T-helper 1 cell treated with Interleukin-12 subunit alpha and Interleukin-12 subunit beta and Interleukin-4 antibody, amounts not matched to agents 30 ng/mL and 1 ng/mL, for 36 hours (primary cell): ENCODE measurements around the gene RBBP8NL. TPM values are rescaled to one million over a fixed set of nuclear protein-coding genes. Genes with fewer than 3 reads are reported as not detected.
"Not testable (repeated sequence)": the region's sequence is repeated elsewhere in the genome, so short reads cannot be mapped to it uniquely, and the experiment has no call there.

Source experiments
- intact Hi-C: fragments of 100-400 bp; cut with micrococcal nuclease; formaldehyde crosslinking; loops from one replicate; pipeline ENCODE4 v1.15.1; 2024
- total RNA-seq: library from RNA; stranded (reverse); gene quantifications from 2 replicates; pipeline ENCODE4 v1.2.3, GENCODE V29; 2022

RBBP8NL gene
- total RNA-seq, 1 donor from 2014 or later, result not detected

GRCh38 chr20:62376112-62377063, 51.0 kb downstream of the RBBP8NL start:
- intact Hi-C loops, result no loop called here

DNA sequence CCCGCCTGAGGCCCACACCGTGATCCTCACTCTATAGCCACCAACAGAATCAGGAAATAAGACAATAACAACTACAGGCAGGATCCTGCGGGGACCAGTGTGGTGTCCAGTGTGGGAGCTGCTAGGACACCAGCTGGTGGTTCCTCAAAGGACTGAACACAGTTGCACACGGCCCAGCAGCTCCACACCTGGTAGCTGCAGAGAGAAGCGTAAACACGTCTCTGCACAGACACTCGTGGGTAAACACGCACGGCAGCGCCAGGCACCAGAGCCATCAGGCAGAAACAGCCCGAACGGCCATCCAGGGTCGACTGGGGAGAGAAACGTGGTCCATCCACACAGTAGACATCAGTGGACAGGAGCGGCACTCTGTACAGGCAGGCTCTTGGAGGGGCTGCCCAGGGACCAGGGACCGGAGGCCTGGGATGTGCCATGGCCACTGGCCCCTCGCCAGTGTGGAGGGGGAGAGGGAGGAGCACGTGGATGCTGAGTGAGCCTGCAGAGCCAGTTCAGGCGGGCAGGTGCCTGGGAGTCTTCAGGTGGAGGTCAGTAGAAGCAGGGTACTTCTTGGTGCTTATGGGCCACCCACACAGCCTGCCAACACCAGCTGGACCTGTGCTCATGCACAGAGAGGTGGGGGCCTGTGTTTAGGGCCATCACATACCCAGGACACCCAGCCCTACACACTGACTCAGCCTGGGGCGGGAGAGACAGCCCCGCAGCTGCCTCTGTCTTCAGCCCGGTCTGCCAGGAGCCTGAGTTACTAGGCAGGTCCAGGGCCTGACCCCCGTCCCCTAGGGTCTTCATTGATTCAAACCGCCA, 52.8 kb downstream of the RBBP8NL start:
- intact Hi-C loops, result no loop called here

DNA sequence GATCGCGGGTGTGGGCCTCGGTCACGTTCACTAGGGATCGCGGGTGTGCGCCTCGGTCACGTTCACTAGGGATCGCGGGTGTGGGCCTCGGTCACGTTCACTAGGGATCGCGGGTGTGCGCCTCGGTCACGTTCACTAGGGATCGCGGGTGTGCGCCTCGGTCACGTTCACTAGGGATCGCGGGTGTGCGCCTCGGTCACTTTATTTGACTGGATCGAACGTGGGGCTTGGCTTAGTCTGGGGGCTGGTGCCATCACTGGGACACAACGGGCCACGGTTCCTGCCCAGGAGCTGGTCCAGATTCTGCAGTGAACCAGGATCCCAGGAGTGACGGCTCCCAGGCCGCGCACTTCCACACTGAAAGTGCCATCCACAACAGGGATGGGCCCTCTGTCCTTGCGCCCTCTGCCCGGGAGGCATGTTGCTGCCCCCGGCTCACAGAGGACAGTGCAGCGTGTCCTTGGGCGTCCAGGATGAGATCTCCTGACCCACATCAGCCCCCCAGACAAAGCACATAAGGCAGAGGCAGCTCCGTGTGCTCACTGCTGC, 53.6 kb downstream of the RBBP8NL start:
- intact Hi-C loops, result not testable (repeated sequence)

DNA sequence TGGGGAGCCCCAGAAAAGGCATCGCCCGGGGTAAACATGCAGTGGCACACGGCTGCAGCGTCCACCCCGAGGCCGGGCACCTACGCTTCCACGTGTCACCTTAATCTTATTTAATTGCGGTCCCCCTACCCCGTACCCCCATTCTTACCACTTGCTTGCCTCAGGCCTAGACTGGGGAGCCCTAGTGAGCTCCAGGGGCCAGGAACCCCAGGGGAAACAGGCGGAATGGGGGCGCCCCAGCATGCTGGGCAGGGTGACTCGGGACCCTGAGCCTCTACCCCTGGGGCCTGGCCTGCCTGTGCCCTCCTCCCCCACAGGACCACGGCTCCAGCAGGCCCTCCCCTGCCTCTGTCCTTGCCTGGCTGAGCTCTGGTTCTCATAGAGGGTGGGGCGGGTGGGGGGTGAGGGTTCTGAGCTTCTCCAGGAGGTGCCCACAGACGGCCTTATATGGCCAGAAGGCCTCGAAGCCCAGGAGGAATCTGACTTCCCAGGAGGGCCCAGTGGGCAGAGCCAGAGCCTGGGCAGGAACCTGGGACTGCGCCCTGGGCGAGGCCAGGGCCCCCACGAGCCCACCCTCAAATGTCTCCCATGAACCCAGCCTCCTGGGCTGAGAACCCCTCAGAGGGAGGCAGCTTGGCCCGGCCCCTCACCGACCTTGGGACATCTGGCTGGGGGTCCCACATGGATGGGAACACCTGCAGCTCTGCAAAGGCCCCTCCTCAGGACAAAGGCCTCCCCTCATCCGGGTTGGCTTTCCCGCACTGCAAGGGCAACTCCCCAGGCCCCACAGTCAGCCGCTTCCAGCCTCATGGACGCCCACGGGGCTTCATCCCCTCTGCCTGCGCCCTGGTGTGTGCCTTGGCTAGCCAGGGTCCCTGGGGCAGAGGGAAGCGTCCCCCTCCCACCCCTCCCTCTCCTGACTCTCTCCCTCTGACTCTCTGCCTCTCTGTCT, 55.0 kb downstream of the RBBP8NL start:
- intact Hi-C loops, result no loop called here

DNA sequence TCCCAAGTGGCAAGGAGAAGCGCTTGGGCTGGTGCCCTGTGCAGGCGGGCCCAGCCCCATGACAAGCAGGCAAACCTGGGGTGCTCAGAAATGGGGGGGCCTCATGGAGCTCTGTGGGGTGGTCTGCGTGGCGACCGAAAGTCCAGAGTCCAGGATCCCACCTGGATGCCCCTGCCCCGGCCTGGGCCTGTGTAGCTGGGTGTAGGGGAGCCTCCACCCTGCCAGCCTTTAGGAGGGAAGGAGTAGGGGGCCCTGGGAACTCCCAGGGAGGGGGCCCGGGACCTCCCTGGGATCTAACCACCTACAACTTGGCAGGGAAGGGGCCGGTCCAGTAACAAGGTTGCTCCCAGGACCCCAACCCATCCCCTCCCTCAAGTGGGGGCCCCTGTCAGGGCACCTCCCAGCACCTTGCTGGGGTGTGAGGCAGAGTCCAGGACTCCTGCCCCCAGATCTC, 55.7 kb downstream of the RBBP8NL start:
- intact Hi-C loops, result no loop called here

GRCh38 chr20:62370807-62371587, 56.3 kb downstream of the RBBP8NL start:
- intact Hi-C loops, result no loop called here

DNA sequence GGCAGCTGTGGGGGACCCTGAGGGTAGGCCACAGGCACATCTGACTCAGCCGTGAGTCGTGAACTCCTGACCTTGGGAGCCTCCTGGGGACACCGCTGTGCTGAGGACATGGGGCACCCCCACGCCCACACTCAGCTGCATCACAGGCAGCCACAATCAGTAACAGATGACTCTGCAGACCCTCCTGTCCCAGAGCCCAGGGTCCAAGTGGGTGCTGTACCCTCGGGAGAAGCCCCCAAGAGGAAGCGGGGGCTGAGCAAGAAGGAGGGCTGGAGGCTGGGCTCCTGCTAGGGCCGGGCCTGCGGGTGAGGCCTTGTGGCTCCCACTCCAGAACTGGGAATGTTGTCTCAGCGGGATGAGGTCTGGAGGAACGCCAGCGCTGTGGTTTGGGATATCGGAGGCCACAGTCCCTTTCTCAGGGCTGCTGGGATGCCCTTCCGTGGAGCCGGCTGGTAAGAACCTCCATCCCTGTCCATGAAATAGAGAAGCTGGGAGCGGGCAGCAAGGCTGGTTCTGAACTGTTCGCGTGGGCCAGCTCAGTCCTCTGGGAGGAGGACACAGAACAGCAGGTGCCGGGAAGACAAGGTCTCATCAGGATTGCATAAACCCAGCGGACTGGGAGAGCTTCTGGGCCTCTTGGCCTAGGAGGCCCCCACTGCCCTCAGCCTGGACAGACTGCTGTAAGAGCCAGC, 57.1 kb downstream of the RBBP8NL start:
- intact Hi-C loops, result no loop called here

DNA sequence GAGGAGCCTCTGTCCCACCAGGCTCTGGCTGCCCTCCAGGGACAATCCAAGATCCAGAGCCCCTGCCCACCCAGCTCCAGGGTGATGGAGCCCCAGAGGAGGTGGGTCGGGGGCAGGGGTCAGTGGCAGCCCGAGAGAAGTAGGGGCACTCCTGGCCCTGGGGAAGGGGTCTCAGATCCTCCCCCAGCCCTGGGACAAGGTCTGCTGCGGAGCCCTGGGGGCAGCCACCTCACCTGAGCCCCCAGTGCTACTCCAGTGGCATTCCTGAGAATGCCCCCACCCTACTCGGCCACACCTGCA, 57.6 kb downstream of the RBBP8NL start:
- intact Hi-C loops, result loop anchor here (5.0 kb wide), 1 partner anchor 67 kb away; the partner anchor contains the start of gene ADRM1

GRCh38 chr20:62368976-62369814, 58.1 kb downstream of the RBBP8NL start:
- intact Hi-C loops, result loop anchor here (5.0 kb wide), 1 partner anchor 67 kb away; the partner anchor contains the start of gene ADRM1

DNA sequence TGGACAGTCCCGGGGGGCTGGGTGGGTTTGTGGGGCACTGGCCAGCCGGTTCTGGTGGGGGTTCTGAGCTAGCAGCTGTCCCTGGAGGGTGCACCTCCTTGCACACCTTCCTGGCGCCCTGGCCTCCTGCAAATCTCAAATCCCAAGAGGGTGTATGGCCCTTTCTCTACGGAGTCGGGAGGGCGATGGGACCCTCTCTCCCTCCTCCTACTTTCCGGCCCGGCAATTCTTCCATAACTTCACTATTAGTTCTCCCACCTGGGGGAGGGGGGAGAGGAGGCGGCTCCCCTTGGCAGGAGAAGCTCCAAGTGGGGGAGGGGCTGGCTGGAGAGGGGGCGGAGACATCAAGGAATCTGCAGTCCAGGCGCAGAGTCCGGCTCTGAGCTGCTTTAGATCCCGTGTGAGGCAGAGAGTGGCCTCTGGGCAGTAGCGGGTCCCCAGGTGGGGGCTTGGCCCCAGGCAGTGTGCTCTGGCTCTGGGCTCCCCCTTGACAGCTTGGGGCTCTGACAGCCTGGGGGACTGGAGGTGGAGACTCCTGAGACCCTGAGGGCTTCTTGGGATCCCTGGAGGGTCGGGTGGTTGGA, 58.9 kb downstream of the RBBP8NL start:
- intact Hi-C loops, result loop anchor here (5.0 kb wide), 1 partner anchor 66 kb away; the partner anchor contains the start of gene ADRM1

DNA sequence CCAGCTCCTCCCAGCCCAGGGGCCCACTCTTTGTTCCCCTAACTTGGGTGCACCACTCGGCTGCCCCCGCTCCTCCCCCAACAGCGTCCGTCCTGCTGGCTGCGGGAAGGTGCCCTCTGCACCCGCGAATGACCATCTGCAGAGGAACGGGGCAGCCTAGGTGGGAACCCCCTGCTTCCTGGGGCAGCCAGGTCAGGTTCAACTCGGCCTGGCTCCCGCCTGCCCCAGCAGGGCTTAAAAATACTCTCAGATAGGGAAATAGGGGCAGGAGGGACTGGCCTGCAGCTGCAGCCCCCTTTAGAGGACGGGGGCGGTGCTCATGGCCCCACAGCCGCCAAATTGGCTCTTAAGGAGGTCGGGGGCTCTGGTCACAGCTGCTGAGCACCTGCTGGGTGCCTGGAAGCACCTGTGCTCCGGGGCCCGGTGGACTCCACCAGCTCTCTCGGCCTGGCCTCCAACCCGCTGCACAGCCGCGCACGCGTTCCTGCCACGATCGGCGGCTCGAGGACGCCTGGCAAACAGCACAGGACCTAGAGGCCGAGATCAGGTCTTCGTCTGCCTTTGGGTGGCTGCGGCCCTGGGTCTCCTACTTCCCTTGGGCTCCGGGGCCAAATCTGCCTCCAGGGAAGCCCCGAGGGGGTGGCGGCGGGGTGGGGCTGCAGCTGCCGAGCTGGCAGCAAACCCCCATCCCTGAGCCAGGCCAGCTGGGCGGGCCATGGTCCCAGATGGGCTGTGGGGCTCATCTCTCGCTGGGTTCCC, 59.5 kb downstream of the RBBP8NL start:
- intact Hi-C loops, result loop anchor here (5.0 kb wide), 1 partner anchor 66 kb away; the partner anchor contains the start of gene ADRM1

GRCh38 chr20:62367136-62367632, 60.2 kb downstream of the RBBP8NL start, which contains the start of gene LAMA5:
Gene LAMA5, minus strand, starts transcription at chr20:62367312. Its CDS starts 67 bp downstream, at chr20:62367245.
- intact Hi-C loops, result loop anchor here (5.0 kb wide), 1 partner anchor 65 kb away; the partner anchor contains the start of gene ADRM1

DNA sequence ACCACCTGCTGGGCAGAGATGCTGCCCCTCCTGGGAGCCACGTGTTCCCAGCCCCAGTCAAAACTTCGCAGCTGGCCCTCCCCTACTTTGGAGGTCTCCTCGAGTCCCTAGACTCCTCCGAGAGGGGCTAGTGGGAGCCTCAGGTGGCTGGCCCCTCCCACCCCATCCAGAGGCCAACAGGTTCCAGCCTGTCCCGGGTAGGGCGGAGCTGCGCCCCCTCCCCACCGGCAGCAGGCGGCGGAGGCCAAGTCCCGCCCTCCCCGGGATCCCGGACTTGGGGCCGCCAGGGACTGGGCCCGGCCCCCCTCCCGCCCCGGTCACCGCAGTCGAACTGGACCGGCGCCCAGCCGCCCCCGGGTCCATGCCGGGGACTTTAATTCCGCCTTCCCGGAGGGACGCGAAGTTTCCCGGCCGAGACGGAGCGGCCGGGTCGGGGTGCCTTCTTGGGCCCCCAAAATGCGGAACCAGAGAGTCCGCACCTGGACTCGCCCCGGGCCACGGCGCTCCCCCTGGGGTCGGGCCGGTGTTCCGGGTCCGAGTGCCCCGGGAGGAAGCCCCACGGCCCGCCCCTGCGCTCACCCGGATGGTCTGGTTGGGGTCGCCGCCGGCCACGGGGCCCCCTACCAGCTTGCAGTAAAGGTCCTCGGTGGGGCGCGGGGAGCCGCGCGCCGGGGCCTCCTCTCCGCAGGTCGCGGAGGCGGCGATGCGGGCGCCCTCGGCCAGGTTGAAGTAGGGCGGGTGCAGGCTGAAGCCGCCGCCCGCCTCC, 60.8 kb downstream of the RBBP8NL start:
- intact Hi-C loops, result loop anchor here (5.0 kb wide), 1 partner anchor 64 kb away; the partner anchor contains the start of gene ADRM1

GRCh38 chr20:62365814-62366369, 61.4 kb downstream of the RBBP8NL start:
- intact Hi-C loops, result loop anchor here (5.0 kb wide), 1 partner anchor 64 kb away; the partner anchor contains the start of gene ADRM1
